Measurements from ENCODE around the gene USP51. TPM values are rescaled to one million over a fixed set of nuclear protein-coding genes. Genes with fewer than 3 reads are reported as not detected.
"Not testable (repeated sequence)": the region's sequence is repeated elsewhere in the genome, so short reads cannot be mapped to it uniquely, and the experiment has no call there.

USP51 gene
- total and polyA plus RNA-seq, 4 donors: 0.70 to 10.2 (median 2.9) TPM

DNA sequence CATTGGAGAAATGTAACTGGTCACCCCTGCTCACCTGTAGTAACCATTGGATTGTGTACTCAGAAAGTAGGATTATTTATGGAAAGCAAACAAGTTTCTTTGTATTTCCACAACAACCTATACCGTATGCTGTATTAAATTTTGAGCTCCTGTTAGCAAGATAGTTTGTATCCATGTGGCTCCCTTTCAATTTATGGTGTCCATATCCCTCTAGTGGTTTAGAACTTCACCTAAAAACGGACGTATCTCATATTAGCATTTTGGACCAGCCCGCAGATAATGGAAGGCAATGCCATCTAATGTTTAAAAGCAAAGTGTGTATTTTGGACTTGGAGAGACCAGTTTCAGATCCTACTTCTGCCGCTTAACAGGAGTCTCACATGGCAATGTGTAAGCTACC, 17.4 kb upstream of the USP51 start:
- not testable (repeated sequence) for DNase-seq; H3K4me1 ChIP-seq (ENCODE audit: control insufficient read depth in 5 of 5, insufficient read depth in 5 of 5, low read length in 5 of 5); H3K27ac ChIP-seq (ENCODE audit: low read depth in 1 of 2, low read length in 1 of 2); ATAC-seq (ENCODE audit: insufficient read depth, low FRiP score); H3K27me3 ChIP-seq (ENCODE audit: control insufficient read depth in 3 of 3, insufficient read depth in 3 of 3, low read length in 2 of 3); H3K36me3 ChIP-seq (ENCODE audit: control insufficient read depth in 4 of 4, insufficient read depth in 4 of 4, low read length in 4 of 4); H3K4me3 ChIP-seq; H3K9ac ChIP-seq (ENCODE audit: insufficient read depth in 1 of 2, low read length in 2 of 2); H3K9me3 ChIP-seq (ENCODE audit: control insufficient read depth in 4 of 4, insufficient read depth in 3 of 4, low read length in 3 of 4)
- WGBS, 2 donors: no CpG with 5 or more reads among the region's 5 CpGs

DNA sequence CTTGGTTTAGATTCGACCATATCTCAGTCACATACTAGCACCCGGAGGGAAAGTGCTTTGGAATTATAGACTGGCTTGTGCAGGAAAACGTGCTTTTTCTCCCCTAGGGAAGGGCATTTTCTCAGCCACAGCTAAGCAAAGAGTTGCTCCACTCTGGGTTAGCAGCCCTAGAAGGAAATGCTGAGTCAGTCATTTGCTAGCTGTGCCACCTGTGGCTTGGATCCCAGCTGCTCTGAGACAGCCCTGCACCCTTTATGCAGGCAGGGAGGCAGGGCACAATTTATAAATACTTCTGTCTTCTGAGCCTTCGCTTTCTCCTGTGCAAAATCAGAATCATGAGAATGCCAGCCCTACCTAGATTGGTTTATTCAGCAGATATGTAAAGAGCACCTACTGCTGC, 1.3 kb upstream of the USP51 start:
- DNase-seq: no peak
- peaks cover 0 to 2% (median 0%) of the 10 kb centered on the region in 4 donors for H3K36me3 ChIP-seq (ENCODE audit: control insufficient read depth in 4 of 4, insufficient read depth in 4 of 4, low read length in 4 of 4)
- H3K4me3 ChIP-seq: no peak overlapping the region
- TF ChIP-seq, protein P1, sequence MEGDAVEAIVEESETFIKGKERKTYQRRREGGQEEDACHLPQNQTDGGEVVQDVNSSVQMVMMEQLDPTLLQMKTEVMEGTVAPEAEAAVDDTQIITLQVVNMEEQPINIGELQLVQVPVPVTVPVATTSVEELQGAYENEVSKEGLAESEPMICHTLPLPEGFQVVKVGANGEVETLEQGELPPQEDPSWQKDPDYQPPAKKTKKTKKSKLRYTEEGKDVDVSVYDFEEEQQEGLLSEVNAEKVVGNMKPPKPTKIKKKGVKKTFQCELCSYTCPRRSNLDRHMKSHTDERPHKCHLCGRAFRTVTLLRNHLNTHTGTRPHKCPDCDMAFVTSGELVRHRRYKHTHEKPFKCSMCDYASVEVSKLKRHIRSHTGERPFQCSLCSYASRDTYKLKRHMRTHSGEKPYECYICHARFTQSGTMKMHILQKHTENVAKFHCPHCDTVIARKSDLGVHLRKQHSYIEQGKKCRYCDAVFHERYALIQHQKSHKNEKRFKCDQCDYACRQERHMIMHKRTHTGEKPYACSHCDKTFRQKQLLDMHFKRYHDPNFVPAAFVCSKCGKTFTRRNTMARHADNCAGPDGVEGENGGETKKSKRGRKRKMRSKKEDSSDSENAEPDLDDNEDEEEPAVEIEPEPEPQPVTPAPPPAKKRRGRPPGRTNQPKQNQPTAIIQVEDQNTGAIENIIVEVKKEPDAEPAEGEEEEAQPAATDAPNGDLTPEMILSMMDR (IDR thresholded peaks at IDR 0.05; ENCODE audit: control extremely low read depth, extremely low read depth): no peak
- H3K9ac ChIP-seq (ENCODE audit: insufficient read depth in 1 of 2, low read length in 2 of 2): no peak overlapping the region
- ATAC-seq (ENCODE audit: insufficient read depth, low FRiP score): no peak
- H3K27ac ChIP-seq (ENCODE audit: low read depth in 1 of 2, low read length in 1 of 2): no peak overlapping the region
- H3K4me1 ChIP-seq (ENCODE audit: control insufficient read depth in 5 of 5, insufficient read depth in 5 of 5, low read length in 5 of 5): peaks cover 0 to 14% (median 0%) of the 10 kb centered on the region in 5 donors
- H3K9me3 ChIP-seq (ENCODE audit: control insufficient read depth in 4 of 4, insufficient read depth in 3 of 4, low read length in 3 of 4): no peaks in the 10 kb centered on the region
- H3K27me3 ChIP-seq (ENCODE audit: control insufficient read depth in 3 of 3, insufficient read depth in 3 of 3, low read length in 2 of 3): no peaks in the 10 kb centered on the region
- 57 to 65% methylated on average over 4 of the region's 4 CpGs for WGBS, 2 donors

DNA sequence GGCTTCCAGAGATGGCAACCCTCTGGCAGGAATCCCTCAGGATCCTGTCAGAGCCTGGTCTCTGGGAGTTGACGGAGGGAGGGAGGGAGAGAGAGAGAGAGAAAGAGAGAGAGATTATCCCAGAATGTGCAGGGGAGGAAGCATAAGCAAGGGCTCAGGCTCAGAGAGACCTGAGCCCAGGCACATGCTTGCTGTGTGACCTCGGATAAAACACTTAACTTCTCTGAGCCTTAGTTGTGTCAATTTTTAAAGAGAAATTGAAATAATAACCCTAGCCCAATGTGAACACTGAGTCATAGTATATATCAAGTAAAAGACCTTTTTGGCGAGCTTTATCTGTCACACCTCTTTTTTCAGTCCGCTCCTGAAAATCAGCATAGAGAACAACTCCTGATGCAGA, 473 bp upstream of the USP51 start:
- 70 to 73% methylated on average over 3 to 4 of the region's 4 CpGs for WGBS, 2 donors
- Histone ChIP-seq H3K36me3 (ENCODE audit: control insufficient read depth in 4 of 4, insufficient read depth in 4 of 4, low read length in 4 of 4) (peaks cover 0 to 2% (median 0%) of the 10 kb centered on the region in 4 donors), H3K27me3 (ENCODE audit: control insufficient read depth in 3 of 3, insufficient read depth in 3 of 3, low read length in 2 of 3) (no peaks in the 10 kb centered on the region), H3K9ac (ENCODE audit: insufficient read depth in 1 of 2, low read length in 2 of 2) (no peak overlapping the region), H3K27ac (ENCODE audit: low read depth in 1 of 2, low read length in 1 of 2) (peak overlapping the region; percentile 73 to 92), H3K9me3 (ENCODE audit: control insufficient read depth in 4 of 4, insufficient read depth in 3 of 4, low read length in 3 of 4) (no peaks in the 10 kb centered on the region), H3K4me1 (ENCODE audit: control insufficient read depth in 5 of 5, insufficient read depth in 5 of 5, low read length in 5 of 5) (peaks cover 0 to 14% (median 0%) of the 10 kb centered on the region in 5 donors), H3K4me3 (peak overlapping the region; percentile 43)
- DNase-seq (no peak), ATAC-seq (ENCODE audit: insufficient read depth, low FRiP score) (no peak)
- TF ChIP-seq, protein P1 (IDR thresholded peaks at IDR 0.05; ENCODE audit: control extremely low read depth, extremely low read depth): no peak

DNA sequence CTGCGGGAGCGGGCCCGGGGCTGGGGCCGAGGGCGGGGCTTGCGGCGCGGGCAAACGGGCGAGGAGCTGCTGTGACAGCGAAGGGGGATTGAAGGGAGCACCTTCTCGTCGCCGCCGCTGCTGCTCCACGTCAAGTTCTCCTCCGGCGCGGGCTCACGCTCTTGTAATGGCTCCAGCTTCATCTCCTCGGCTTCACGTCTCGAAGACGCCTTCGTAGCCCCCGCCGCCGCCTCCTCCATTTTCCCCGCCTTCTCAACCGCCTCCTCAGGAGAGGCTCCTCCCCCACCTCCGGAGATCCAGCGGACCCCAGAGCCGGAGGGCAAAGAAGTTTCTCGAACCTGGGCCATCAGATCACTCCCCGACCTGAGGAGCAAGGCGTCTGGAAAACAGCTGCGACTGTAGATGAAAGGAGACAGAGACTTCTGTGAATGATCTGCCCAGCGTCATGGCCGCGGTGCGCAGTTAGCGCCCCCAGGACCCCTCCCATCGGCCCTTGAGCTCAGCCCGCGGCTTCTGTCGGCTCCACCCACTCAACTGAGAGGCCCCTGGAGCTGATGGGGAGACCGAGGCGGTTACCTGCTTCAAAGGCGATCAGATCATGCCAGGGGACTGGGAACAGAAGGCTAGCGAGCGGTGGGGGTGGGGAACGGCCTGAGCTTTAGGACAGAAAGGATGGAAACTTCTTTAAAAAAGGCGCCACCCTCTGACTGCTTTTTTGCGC, 895 bp downstream of the USP51 start:
- Histone ChIP-seq H3K9me3 (ENCODE audit: control insufficient read depth in 4 of 4, insufficient read depth in 3 of 4, low read length in 3 of 4) (no peaks in the 10 kb centered on the region), H3K4me3 (peak overlapping the region; percentile 43), H3K27me3 (ENCODE audit: control insufficient read depth in 3 of 3, insufficient read depth in 3 of 3, low read length in 2 of 3) (no peaks in the 10 kb centered on the region), H3K36me3 (ENCODE audit: control insufficient read depth in 4 of 4, insufficient read depth in 4 of 4, low read length in 4 of 4) (peaks cover 0 to 2% (median 0%) of the 10 kb centered on the region in 4 donors), H3K4me1 (ENCODE audit: control insufficient read depth in 5 of 5, insufficient read depth in 5 of 5, low read length in 5 of 5) (peaks cover 0 to 14% (median 0%) of the 10 kb centered on the region in 5 donors), H3K27ac (ENCODE audit: low read depth in 1 of 2, low read length in 1 of 2) (peak overlapping the region; percentile 73 to 92), H3K9ac (ENCODE audit: insufficient read depth in 1 of 2, low read length in 2 of 2) (peak overlapping the region; percentile 74 to 93)
- TF ChIP-seq, protein P1 (IDR thresholded peaks at IDR 0.05; ENCODE audit: control extremely low read depth, extremely low read depth): no peak
- DNase-seq (peak; percentile 79 to 87 (median 85)), ATAC-seq (ENCODE audit: insufficient read depth, low FRiP score) (peak; percentile 67)
- WGBS, 2 donors: 1 to 31% methylated on average over 38 to 54 of the region's 54 CpGs
